ENCODE measurements around the gene LPCAT4.

DNA sequence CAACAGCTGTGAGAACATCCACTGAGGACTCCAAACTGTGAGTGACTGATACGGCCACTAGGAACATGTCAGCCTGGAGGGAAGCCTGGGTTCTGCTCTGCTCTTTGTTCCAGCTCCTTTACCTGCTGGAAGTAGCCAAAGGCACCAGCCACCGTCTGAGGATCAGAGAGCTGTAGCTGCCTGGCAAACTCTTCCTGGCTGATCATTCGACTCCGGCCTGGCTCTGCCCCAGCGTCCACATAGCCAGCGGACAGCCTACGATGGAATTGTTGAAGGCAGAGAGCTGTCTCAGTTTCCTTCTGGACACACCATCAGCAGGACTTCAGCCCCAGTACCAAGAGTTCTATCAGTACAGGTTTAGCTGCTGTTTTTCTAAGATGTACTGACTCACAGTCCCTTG lies 5.7 kb downstream of the LPCAT4 start:
- TF ChIP-seq, protein P1, sequence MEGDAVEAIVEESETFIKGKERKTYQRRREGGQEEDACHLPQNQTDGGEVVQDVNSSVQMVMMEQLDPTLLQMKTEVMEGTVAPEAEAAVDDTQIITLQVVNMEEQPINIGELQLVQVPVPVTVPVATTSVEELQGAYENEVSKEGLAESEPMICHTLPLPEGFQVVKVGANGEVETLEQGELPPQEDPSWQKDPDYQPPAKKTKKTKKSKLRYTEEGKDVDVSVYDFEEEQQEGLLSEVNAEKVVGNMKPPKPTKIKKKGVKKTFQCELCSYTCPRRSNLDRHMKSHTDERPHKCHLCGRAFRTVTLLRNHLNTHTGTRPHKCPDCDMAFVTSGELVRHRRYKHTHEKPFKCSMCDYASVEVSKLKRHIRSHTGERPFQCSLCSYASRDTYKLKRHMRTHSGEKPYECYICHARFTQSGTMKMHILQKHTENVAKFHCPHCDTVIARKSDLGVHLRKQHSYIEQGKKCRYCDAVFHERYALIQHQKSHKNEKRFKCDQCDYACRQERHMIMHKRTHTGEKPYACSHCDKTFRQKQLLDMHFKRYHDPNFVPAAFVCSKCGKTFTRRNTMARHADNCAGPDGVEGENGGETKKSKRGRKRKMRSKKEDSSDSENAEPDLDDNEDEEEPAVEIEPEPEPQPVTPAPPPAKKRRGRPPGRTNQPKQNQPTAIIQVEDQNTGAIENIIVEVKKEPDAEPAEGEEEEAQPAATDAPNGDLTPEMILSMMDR (IDR thresholded peaks at IDR 0.05), result no peak
- no peak for TF ChIP-seq ZFX (IDR thresholded peaks at IDR 0.05; ENCODE audit: borderline replicate concordance)
